Cortex of kidney (tissue), 1 donor: ENCODE data around the gene PHETA1.

Source experiments
- DNase-seq: peaks from one replicate; lab custom pipeline; 2025; lab: John Stamatoyannopoulos, UW

PHETA1 gene

DNA sequence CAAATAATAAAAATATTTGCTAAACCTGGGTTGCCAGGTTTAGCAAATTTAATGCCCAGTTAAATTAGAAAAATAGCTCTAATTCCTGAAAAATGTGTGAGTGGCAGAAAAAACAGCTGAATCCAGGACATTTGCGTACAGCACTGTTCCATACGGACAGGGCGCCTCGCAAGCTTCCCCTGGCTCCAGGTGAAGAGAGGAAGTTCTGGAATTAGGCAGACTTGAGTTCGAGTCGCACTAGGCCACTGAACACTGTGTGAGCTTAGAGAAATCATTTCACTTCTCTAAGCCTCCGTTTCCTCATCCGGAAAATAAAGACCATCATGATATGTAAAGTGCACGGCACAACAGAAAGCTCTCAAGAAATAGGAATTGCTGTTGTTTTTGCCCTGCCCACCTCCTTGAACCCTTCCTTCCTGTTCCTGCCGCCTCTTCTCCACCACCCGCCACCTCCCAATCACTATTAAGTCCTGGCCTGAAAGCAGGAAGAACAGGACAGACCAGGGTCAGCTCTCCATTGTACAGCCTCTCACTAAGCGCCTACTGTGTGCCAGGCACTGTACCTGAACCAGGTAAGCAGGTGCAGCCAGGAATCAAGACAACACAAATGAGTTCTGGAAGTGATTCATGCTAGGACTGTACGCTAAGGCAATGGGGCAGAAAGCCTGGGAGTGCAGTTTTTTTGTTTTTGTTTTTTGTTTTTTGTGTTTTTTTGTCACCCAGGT, 763 bp upstream of the PHETA1 start:
- DNase-seq = no peak

DNA sequence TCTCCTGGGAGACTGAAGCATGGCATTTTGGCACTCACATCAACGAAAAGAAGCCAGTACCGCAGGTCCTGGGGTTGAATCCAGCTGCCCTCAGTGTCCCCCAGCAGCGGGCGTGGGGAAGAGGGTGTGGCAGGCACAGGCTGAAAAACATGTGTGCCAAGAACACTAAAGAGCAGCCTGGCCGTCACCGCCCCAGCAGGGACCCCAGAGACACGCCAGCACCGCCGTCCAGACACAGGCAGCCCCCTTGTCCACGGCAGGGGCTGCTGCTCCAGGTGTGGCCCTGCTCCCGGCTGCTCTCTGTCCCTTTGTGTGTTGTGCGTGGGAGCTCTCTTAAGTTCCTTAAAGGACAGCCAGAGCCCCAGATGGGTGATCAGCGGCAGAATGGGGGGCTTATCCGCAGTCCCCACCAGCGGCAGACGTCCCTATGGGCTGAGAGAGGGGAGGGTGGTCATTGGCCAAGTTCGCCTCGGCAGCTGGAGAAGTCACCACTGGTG, 556 bp downstream of the PHETA1 start:
- no peak for DNase-seq

DNA sequence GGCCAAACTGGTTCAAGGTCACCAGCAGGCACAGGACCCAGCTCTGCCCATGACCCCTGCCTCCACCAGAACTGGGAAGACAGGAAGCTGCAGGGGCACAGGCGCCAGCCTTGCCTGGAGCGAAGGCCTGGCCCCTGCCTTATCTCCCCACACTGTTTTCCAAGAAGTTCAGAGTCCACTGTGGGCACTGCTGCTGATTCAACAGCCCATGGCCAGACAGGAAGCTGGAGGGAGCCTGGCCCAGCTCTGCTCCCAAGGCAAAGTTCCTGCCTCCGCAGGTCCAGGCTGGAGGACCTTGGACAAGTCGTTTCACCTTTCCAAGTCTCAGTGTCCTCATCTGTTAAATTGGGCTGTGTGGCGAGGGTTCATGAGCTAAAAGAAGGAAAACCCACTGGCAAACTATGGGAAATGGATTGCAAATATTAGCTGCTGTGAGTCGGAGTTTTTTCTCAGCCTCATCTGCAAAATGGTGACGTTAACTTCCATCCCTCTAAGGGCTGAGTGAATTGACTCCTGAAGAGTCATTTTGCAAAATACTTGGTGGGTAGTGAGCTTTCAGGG, 1.2 kb downstream of the PHETA1 start:
- DNase-seq = no peak

DNA sequence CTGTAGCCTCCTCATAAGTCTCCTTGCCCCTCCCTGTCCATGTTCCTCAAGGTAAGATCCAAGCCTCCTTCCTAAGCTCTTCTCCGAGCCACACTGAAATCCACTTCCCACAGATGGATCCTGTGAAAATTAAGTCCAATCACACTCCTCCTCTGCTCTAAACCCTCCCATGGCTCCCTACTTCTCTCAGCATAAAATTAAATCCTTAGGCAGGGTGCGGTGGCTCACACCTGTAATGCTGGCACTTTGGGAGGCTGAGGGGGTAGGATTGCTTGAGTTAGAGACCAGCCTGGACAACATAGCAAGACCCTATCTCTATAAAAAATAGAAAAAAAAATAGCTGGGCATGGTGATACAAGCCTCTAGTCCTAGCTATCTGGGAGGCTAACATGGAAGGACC, 2.3 kb downstream of the PHETA1 start:
- no peak for DNase-seq

DNA sequence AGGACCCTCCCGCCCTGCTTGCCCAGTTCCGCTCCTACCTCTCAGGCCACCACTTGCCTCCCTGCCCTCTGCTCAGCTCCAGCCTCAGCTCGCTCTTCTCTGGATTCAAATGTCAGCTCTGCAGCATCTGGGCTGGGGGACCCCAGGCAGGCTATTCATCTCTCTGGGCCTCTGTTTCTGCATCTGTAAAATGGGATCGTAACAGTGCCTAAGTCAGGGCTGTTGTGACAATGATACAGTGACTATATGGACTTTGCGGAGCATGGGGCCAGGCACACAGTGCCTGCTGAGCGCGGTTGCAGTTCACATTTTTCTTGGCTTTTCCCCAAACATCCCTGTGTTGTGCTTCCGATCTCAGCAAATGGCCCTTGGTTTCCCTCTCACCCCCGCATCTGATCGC, 2.8 kb downstream of the PHETA1 start:
- no peak for DNase-seq

DNA sequence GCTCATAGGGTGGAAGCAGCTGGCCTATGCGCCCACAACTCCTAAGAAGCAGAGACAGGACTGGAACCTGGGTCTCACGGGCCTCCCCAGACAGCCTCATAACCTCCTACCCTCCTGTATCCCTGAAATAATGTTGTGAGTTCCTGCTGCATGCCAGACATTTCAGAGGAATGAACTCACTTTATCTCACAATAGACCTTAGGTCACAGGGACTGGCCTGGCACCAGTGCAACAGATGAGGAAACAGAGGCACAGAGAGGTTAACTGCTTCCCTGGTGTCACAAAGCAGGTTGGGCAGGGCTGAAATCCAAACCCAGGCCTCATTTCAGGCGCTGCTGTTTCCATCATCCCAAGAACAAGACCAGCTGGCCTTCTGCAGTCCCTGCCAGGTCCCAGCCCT, 5.3 kb downstream of the PHETA1 start:
- DNase-seq = no peak

DNA sequence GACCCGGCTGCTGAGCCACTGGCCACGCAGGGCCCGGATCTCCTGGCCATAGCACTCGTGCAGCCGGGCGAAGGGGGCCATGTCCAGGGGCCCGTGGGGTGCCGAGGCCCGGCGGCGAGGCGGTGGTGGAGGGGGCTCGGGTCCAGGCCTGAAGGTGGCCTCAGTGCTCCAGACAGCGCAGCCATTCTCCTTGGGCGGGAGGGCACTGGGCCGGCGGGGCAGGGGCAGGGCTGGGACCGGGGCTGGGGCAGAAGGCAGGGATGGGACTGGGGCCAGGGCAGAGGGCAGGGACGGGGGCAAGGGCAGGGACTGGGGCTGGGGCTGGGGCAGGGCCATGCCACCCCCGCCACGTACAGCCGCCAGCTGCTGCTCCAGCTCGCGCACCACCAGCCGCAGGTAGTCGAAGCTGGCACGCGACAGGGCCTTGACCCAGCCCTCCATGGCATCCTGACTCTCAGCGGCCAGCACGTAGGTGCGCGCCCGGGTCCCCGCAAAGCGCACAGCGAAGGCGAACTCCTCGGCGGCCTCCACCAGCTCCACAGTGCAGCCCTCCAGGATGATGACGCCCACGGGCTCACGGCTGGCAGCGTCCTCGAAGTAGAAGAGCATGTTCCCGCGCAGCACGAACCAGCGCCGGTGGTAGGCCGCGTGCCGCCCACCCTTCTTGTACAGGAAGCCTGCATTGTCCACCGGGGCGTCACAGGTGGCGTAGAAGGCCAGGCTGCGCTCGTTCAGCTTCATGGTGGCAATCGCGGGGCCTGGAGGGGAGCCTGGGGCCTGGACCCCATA, 6.0 kb downstream of the PHETA1 start:
- DNase-seq = no peak

DNA sequence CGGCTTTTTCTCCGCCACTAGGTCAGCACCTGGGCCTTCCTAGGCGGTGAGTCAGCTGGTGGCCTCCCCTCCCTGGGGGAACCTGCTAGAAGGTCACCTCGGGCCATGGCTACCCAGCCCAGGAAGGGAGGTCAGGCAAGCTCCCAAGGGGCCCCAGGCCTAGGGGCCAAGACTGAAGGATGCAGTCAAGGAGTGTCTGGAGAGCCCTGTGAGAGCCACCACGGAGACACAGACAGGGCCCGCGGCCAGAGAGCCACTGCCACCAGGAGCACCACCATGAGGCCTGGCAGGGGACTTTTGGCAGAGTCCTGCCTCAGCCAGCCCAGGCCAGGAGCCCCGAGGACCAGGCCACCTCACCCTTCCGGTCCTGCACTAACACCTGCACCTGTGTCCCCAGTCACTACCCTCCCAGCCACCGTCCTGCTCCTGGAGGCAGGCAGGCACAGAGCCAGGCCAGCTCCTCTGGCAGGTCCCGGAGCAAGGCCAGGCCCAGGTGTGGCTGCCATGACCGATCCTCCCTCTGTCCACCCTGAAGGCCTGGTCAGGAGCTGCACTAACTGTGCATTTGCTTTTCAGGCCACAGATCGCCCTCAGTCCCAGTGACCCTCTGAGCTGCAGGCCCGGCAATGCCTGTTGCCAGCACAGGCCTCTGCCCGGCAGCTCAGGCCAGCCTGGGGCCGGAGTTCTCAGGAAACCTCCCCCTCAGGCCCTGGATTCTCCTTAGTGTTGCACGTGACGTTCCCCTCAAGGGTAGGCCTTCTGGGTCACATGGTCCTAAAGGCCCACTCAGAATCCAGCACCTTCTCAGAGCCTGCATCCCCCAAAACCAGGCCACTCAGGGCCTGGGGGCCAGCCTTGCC, 6.9 kb downstream of the PHETA1 start:
- no peak for DNase-seq

DNA sequence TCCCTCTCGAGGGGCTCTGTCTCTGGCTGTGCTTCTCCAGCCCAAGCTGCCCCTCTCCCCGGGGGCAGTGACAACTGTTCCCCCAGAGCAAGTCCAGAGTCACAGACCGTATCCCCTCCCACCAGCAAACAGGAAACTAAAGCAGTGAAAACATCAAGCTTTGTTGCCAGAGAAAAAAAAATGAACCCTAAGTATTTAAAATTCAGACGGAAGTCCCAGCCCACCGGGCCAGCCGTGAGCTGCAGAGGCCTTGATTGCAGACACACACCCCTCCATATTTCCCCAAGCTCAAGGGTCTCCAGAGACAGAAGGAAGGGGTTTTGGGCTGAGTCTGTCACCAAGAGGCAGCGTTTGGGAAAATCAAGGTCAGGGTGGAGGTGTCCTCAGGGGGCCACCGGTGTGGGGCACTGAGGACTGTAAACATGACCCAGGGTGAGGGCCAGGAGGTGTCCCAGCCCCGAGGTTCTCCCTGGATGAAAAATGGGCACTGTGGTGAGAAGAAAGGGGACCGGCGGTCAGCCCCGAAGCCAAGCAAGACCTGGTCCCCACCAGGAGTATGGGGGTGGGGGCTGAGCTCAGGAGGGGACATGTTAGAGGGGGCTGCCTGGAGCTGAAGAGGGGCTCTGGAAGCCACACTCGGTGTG, 7.7 kb downstream of the PHETA1 start:
- no peak for DNase-seq

DNA sequence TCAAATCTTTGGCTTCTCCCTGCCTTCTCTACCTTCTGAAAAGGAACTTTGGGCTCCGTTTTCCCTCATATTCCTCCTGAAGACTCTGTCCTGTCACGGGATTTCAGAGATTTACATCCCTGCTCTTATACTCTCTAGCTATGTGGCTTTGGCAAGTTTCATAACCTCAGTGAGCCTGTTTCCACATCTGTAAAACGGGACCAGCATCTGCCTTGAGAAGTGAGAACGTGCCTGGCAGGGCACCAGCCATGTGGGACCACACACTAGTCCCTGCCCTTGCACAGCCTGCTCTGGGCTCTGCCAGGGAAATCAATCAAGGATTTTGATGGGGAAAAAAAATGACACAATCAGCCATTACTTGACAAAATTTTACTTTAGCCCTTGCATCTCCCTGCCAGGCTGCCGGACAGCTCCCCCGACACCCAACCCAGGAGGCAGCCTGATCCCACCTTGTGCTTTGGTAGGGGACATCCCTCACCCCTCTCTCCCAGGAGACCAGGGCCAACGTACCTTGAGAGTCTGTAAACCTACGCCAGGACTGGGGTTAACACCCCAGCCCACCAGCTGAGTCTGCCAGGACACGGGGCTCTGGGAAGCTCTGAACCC, 8.5 kb downstream of the PHETA1 start:
- DNase-seq = no peak

DNA sequence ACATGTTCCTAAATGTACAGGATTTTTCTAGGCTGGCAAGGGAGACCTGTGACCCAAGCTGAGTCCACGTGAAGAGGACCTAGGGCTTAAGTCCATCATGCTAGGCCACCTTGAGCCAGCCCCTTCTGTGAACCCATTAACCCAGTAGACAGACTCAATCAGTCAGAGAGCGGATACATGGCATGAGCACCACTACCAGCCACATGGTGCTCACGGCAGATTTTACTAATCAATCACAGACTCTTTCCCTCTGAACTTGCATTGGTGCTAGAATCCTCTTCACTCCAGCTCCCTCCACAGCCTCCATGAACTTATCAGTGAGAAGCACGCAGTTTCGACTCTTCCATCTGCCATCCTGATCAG, 9.0 kb downstream of the PHETA1 start:
- DNase-seq = no peak

DNA sequence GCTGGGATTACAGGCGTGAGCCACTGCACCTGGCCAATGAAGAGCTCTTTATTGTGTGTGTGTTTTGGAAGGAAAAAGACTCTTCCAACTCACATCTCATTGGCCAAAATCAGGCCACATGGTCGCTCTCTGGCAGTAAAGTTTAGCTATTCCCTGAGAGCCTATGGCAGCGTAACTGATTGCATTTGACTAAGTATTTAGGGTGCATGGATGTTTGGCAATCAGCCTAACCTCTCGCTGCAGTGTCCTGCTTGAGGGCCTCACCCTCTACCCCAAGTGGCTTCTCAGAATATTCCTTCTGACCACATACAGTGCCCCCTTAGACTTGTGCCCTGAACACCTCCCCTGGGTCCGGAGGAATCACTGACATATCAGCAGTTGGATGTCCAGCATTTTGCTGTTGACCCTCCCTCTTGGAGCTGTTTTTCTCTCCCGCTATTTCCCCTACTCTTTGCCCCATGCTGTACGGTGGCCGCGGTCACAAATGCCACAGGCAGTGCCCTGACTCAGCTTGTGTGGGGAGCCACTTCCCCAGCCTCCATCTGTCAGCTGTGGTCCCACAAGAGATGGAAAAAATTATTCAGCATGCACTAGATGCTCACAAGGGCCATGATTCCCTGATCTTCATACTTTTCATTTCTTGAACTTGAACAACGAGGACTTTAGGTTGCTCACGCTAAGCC, 9.5 kb downstream of the PHETA1 start:
- DNase-seq = no peak

DNA sequence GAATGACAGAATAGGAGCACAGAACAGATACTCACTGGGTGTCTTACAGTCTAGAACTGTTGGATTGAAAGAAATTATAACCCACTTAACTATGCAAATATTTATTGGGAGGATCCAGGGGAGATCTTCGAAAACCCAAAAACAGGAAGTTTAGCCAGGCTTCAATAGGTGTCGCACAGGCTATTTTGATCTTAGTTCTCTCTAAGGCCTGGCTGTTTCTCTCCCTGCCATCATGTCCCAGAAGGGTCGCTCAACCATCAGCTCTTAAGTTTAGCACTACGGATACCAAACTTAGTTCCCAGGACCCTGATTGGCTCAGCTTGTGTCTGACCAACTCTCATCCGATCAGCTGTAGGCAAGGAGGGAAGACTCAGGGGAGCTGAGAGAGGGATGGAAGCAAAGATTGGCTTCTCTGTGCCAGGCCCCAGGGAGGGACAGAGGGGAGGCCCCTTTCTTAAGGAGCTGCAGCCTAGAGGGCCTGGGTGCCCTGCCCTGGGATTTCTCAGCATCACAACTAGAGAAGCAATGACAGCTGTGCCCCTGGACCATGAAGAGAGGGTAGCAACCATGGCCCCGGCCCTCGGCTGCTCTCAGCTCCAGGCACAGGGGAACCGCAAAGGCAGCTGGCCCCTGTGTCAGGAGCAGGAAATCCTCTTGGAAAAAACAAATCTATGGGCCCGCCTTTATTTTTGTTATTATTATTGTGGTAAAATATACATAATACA, 13.5 kb downstream of the PHETA1 start:
- no peak for DNase-seq

DNA sequence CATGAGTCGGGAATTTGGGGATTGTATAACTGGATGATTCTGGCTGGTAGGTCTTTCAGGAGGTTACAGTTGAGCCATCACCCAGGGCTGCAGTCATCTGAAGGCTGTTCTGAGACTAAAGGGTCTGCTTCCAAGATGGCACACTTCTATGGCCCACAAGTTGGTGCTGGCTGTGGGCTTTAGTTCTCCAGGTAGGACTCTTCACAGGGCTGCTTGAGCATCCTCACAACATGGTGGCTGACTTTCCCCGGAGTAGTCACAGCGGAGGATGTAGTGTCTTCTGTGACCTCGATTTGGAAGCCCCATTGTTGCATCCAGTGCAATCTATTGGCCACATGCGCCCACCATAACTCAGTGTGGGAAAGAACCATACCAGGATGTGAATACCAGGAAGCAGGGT, 14.4 kb downstream of the PHETA1 start:
- no peak for DNase-seq

DNA sequence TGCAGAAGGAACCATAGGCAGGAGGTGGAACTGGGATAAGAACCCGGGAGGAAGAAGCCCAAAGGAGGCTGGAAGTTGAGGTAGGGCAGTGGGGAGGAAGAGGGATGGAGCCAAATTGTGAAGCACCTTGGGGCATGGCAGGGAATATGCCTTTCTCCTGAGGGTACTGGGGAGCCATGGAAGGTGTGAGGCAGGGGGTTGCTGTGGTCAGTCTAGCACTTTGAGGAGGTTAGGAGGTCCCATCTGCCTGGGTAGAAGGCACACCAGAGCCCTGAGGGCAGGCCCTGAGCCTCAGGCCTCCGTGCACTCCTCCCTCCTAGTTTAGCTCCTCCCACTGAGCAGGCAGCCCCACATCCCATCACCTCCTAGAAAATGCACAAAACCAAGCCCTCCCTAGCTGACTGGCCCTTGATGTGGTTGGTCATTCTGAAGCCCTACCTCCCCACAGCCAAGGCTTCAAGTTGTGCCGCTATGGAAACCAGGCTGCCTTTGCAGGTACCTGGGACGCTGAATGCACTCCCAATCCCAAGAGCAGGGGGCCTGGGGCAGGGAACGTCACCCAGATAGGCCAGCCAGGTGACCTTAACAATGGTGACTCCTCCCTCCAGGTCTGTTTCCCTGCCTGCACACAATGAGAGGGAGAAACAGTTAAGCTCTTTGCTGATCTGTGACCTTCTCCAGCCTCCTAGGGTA, 15.1 kb downstream of the PHETA1 start:
- no peak for DNase-seq

DNA sequence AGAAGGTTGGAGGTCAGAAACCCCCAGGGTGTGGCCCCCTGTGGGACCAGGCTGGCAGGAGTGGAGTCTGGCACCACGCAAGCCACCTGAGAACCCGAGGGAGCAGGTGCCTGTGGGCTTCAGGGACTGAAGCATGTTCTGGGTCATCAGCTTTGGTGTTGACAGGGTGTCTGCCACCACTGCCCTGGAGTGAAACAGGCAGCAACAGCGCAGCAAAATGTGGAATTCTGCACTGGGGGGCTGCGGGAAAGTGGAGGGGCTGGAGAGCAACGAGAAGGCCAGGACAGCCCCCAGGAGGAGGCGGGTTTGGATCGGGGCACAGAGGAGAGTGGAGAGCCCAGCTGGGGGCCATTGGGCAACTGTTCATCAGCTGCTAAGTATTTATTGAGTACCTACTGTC, 15.9 kb downstream of the PHETA1 start:
- DNase-seq = no peak

DNA sequence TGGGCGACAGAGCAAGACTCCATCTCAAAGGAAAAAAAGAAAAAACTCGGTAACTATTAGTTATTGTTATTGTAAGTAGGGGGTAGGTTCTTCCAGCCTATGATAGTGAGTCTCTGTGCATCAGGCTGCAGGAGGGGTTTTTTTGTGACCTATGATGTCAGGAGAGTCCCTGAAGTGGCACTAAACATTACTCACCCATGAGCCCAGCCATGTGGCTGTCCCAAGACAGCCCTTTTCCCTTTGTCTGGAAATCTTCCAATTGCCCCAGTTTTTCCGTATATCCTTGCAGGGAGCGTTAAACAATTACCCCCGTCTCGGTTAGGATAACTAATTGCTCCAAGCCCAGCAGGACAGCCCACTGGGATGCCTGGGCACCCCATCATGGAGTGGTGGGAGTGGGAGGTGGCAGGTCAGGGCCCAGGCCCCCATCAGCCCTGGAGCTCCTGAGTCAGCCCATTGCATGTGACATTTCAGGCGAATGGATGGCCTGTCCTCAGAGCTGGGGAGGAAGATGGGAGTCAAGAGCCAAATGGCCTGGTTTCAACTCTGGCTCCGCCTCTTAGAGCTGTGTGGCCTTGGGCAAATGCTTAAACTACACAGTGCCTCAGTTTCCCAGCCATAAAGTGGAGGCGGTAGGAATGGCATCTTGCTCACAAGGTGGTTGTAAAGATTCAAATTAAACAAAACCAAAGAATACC, 16.4 kb downstream of the PHETA1 start:
- no peak for DNase-seq

DNA sequence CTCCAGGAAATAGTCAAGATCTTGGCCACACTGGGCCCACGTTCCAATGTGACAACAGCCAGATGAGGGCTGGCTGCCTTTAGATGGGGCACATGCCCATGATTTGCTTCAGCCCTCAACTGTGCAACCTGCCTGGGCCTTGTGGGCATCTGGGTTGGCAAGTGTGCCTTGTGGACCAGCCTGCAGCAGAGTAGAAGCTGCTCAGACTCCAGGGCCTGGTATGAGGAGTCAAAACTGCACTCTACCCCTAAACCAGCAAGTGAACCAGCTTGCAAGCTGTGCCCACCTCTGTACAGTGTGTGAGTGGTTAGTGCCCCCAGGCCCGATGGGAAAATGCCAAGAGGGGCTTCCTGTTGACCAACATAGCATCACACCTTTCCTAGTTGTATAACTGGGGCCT, 17.9 kb downstream of the PHETA1 start:
- DNase-seq = no peak
